SU-DHL-6 (cell line): ENCODE data around the gene GPX2.

Experiments used
- H2AFZ ChIP-seq: fragments of 200-600 bp; sonication (generic); 2 replicates; pipeline ENCODE4 v1.6.1; 2014; ENCODE audit warnings: low read depth, mild to moderate bottlenecking, moderate library complexity, mixed read lengths, antibody characterized with exemption, low read length; ENCODE audit not compliant: severe bottlenecking
- H3F3A ChIP-seq: fragments of 200-600 bp; shearing (Covaris generic); 2 replicates; pipeline ENCODE4 v1.6.0; 2016; ENCODE audit warnings: antibody characterized with exemption, mild to moderate bottlenecking; ENCODE audit not compliant: insufficient read depth
- H3K27ac ChIP-seq: fragments of 200-600 bp; sonication (generic); 2 replicates; pipeline ENCODE4 v1.5.1; 2016; ENCODE audit warnings: low read depth, mild to moderate bottlenecking, low read length, moderate library complexity, mixed read lengths
- H3K27me3 ChIP-seq: fragments of 200-600 bp; sonication (generic), shearing (Covaris generic); 2 replicates; pipeline ENCODE4 v1.6.0; 2014; ENCODE audit warnings: mild to moderate bottlenecking, low read length
- H3K36me3 ChIP-seq: fragments of 200-600 bp; sonication (generic); 2 replicates; pipeline ENCODE4 v1.6.1; 2014; ENCODE audit warnings: mild to moderate bottlenecking, low read length, mixed read lengths
- H3K4me2 ChIP-seq: fragments of 300-600, 200-600 bp; shearing (Covaris generic), sonication (generic); 2 replicates; pipeline ENCODE4 v1.6.0; 2014; ENCODE audit warnings: low read length, low read depth, mild to moderate bottlenecking; ENCODE audit not compliant: poor library complexity, severe bottlenecking
- H3K4me3 ChIP-seq: fragments of 200-600 bp; sonication (generic); 2 replicates; pipeline ENCODE4 v1.5.1; 2014; ENCODE audit warnings: antibody characterized with exemption, low read length, mild to moderate bottlenecking, mixed read lengths; ENCODE audit not compliant: insufficient read depth, poor library complexity, severe bottlenecking
- H3K79me2 ChIP-seq: fragments of 200-600 bp; sonication (generic); 2 replicates; pipeline ENCODE4 v1.6.1; 2014; ENCODE audit warnings: mild to moderate bottlenecking, low read length, moderate library complexity; ENCODE audit not compliant: insufficient read depth
- H3K9ac ChIP-seq: fragments of 200-600 bp; sonication (generic); 2 replicates; pipeline ENCODE4 v1.7.0; 2014; ENCODE audit warnings: mild to moderate bottlenecking, low read length
- H3K9me2 ChIP-seq: fragments of 200-600 bp; sonication (generic); replicated peaks from 2 replicates; pipeline ENCODE4 v1.6.1; 2014; ENCODE audit warnings: low read length; ENCODE audit not compliant: insufficient read depth
- H3K9me3 ChIP-seq: fragments of 200-600 bp; sonication (generic); 2 replicates; pipeline ENCODE4 v1.6.1; 2014; ENCODE audit warnings: low read length, mixed read lengths; ENCODE audit not compliant: insufficient read depth
- H4K20me1 ChIP-seq: fragments of 200-600 bp; sonication (generic); 2 replicates; pipeline ENCODE4 v1.6.1; 2014; ENCODE audit warnings: low read depth, mild to moderate bottlenecking, antibody characterized with exemption, low read length, moderate library complexity, mixed read lengths
- EZH2phosphoT487 ChIP-seq: fragments of 200-600 bp; sonication (generic), shearing (Covaris generic); conservative IDR thresholded peaks from 2 replicates; pipeline ENCODE4 v1.6.1; 2018; ENCODE audit warnings: mild to moderate bottlenecking, antibody characterized with exemption, low read length, moderate library complexity, mixed read lengths
- TF ChIP-seq, protein P1 (sequence below): fragments of 200-600 bp; sonication (generic); IDR thresholded peaks from one replicate; pipeline ENCODE4 v1.5.1; 2017; ENCODE audit warnings: antibody characterized with exemption, mild to moderate bottlenecking, low read length, moderate library complexity; ENCODE audit not compliant: insufficient read depth, poor library complexity, severe bottlenecking

GPX2 gene

DNA sequence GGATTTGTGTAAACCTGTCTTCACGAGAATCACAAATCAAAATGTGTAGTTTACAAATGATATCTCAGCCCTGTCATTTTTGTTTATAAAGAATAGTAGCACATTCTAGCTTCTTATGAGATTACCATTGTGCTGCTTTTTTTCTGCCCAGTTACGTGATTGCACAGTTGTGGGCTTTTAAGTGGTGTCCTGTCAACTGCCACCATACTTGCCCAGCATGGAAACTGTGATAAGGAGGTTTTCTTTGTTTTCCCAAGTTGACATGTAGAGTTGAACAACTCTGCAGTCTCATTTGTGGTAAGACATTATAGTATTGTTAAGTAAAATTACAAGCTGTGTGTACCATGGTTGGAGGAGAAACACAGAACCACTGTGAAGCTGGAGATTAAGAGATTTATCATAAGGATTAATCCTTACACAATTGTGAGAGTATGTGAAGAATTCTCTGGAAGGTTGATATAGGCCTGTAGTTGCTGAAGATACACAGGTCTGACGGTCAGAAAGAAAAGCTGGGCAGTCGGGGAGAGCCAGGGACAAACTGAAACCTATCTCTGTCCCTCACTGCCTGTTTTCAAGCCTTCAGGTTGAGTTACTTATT is 16.0 kb downstream of the GPX2 start:
- H3K27me3 ChIP-seq, result no peaks in the 10 kb centered on the region
- peaks cover 48% of the 10 kb centered on the region for H3K79me2 ChIP-seq
- H4K20me1 ChIP-seq, result no peaks in the 10 kb centered on the region
- H3K27ac ChIP-seq, result no peak overlapping the region
- no peak overlapping the region for H3K4me3 ChIP-seq
- H3K36me3 ChIP-seq, result peaks cover 43% of the 10 kb centered on the region
- H3K4me2 ChIP-seq, result no peak overlapping the region
- no peak for TF ChIP-seq EZH2phosphoT487
- TF ChIP-seq, protein P1, sequence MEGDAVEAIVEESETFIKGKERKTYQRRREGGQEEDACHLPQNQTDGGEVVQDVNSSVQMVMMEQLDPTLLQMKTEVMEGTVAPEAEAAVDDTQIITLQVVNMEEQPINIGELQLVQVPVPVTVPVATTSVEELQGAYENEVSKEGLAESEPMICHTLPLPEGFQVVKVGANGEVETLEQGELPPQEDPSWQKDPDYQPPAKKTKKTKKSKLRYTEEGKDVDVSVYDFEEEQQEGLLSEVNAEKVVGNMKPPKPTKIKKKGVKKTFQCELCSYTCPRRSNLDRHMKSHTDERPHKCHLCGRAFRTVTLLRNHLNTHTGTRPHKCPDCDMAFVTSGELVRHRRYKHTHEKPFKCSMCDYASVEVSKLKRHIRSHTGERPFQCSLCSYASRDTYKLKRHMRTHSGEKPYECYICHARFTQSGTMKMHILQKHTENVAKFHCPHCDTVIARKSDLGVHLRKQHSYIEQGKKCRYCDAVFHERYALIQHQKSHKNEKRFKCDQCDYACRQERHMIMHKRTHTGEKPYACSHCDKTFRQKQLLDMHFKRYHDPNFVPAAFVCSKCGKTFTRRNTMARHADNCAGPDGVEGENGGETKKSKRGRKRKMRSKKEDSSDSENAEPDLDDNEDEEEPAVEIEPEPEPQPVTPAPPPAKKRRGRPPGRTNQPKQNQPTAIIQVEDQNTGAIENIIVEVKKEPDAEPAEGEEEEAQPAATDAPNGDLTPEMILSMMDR, result no peak
- no peaks in the 10 kb centered on the region for H3K9me2 ChIP-seq
- no peak overlapping the region for H2AFZ ChIP-seq
- H3K9ac ChIP-seq, result no peak overlapping the region
- 0 out of 2 replicates have a peak, but pooled peaks cover 5% of the 10 kb centered on the region for H3F3A ChIP-seq
- H3K9me3 ChIP-seq, result no peaks in the 10 kb centered on the region

DNA sequence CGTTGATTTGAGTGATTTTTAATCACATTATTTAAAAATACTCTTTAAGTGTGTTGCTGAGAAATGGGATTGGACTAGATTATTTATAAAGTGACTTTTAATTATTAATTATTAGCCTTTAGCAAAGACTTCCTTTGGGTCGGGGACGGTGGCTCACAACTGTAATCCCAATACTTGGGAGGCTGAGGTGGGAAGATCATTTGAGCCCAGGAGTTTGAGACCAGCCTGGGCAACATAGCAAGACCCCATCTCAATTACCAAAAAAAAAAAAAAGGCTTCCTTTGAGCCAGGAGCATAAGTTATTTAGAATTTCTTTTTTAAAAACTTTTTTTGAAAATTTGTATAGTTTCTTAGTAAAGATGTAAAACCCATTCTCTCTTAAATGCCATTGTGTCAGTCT is 19.5 kb downstream of the GPX2 start:
- H3K27me3 ChIP-seq, result no peaks in the 10 kb centered on the region
- no peaks in the 10 kb centered on the region for H3K9me3 ChIP-seq
- H2AFZ ChIP-seq, result no peak overlapping the region
- no peak overlapping the region for H3K4me3 ChIP-seq
- TF ChIP-seq, protein P1, result no peak
- TF ChIP-seq EZH2phosphoT487, result no peak
- peaks cover 65% of the 10 kb centered on the region for H3K79me2 ChIP-seq
- peaks cover 10% of the 10 kb centered on the region; the same call in 1 of the 2 replicates for H3F3A ChIP-seq
- no peaks in the 10 kb centered on the region for H3K9me2 ChIP-seq
- peaks cover 8% of the 10 kb centered on the region for H4K20me1 ChIP-seq
- H3K4me2 ChIP-seq, result no peak overlapping the region
- no peak overlapping the region for H3K27ac ChIP-seq
- H3K9ac ChIP-seq, result no peak overlapping the region
- peaks cover 33% of the 10 kb centered on the region for H3K36me3 ChIP-seq

DNA sequence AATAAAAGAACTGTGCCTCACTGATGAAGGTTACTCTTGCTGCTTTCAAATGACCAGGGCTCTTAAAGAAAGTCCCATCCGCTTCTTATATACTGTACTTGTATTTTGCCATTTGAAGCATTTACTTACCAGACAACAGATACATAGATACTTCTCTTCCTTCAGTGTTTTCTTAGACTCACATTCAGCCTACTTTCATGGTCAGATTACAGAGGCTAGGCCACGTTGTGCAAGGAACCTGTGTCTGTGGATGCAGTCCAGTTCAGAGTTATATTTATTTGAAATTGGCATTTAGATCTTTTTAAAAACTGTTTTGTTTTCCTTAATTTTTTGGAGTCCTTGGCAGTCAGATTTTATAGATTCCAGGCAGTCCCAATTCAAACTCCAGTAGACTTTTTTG is 22.1 kb downstream of the GPX2 start:
- H3K27me3 ChIP-seq, result no peaks in the 10 kb centered on the region
- peaks cover 10% of the 10 kb centered on the region; the same call in 1 of the 2 replicates for H3F3A ChIP-seq
- H2AFZ ChIP-seq, result no peak overlapping the region
- H4K20me1 ChIP-seq, result peaks cover 8% of the 10 kb centered on the region
- TF ChIP-seq EZH2phosphoT487, result no peak
- TF ChIP-seq, protein P1, result no peak
- H3K4me3 ChIP-seq, result no peak overlapping the region
- no peaks in the 10 kb centered on the region for H3K9me2 ChIP-seq
- no peak overlapping the region for H3K4me2 ChIP-seq
- peaks cover 91% of the 10 kb centered on the region for H3K79me2 ChIP-seq
- no peak overlapping the region for H3K9ac ChIP-seq
- H3K27ac ChIP-seq, result no peak overlapping the region
- no peaks in the 10 kb centered on the region for H3K9me3 ChIP-seq
- peaks cover 18% of the 10 kb centered on the region for H3K36me3 ChIP-seq
